Suprapubic skin (tissue), 3 donors: ENCODE results near the gene TYW5.

ENCODE experiments used
- EP300 ChIP-seq: sonication (generic); formaldehyde crosslinking; IDR thresholded peaks from one replicate; pipeline ENCODE4 v1.6.1; 2017; ENCODE audit warnings: antibody characterized with exemption
- POLR2A ChIP-seq, 2 donors: fragments of 450-650 bp; IDR thresholded peaks; one replicate each; pipeline ENCODE4 v1.6.1; 2017; ENCODE audit warnings: antibody characterized with exemption in 2 of 2, mild to moderate bottlenecking in 2 of 2, moderate library complexity in 2 of 2
- TF ChIP-seq, protein P1 (sequence below), 2 donors: fragments of 200-600 bp in 1 of 2; fragments of 450-650 bp in 1 of 2; sonication (generic) in 1 of 2; IDR thresholded peaks; one replicate each; pipeline ENCODE4 v1.5.1; 2016 to 2019; ENCODE audit warnings: antibody characterized with exemption in 2 of 2, mild to moderate bottlenecking in 1 of 2, moderate library complexity in 1 of 2

GRCh38 chr2:199983534-199983933 is 28.2 kb upstream of the TYW5 start:
- TF ChIP-seq, protein P1, sequence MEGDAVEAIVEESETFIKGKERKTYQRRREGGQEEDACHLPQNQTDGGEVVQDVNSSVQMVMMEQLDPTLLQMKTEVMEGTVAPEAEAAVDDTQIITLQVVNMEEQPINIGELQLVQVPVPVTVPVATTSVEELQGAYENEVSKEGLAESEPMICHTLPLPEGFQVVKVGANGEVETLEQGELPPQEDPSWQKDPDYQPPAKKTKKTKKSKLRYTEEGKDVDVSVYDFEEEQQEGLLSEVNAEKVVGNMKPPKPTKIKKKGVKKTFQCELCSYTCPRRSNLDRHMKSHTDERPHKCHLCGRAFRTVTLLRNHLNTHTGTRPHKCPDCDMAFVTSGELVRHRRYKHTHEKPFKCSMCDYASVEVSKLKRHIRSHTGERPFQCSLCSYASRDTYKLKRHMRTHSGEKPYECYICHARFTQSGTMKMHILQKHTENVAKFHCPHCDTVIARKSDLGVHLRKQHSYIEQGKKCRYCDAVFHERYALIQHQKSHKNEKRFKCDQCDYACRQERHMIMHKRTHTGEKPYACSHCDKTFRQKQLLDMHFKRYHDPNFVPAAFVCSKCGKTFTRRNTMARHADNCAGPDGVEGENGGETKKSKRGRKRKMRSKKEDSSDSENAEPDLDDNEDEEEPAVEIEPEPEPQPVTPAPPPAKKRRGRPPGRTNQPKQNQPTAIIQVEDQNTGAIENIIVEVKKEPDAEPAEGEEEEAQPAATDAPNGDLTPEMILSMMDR (IDR thresholded peaks at IDR 0.05), result no peak
- TF ChIP-seq POLR2A (IDR thresholded peaks at IDR 0.05) (no peak), EP300 (no peak)
